A549 (cell line): ENCODE data around the gene ERP44.

Source experiments
- CEBPB ChIP-seq, 2 experiments: fragments of >200 bp in 1 of 2; sonication (Bioruptor Twin) in 1 of 2; formaldehyde crosslinking in 1 of 2; IDR thresholded peaks; 2 replicates each; pipeline ENCODE4 v1.6.1; 2012 to 2016
- HDAC2 ChIP-seq: fragments of 200-600 bp; sonication (generic); IDR thresholded peaks from 2 replicates; pipeline ENCODE4 v1.6.1; 2016
- NR3C1 ChIP-seq: fragments of >200 bp; sonication (Bioruptor Twin); formaldehyde crosslinking; IDR thresholded peaks from 3 replicates; pipeline ENCODE4 v1.6.1; 2017
- TF ChIP-seq, protein P1 (sequence below): fragments of 450-650 bp; IDR thresholded peaks from 2 replicates; pipeline ENCODE4 v1.6.1; 2014; ENCODE audit warnings: antibody characterized with exemption
- TF ChIP-seq, protein P2 (sequence below): IDR thresholded peaks from 2 replicates; pipeline ENCODE4 v1.6.1; 2012
- TF ChIP-seq, protein P3 (sequence below): fragments of >200 bp; sonication (Bioruptor Twin); formaldehyde crosslinking; IDR thresholded peaks from 3 replicates; pipeline ENCODE4 v1.5.1; 2016

DNA sequence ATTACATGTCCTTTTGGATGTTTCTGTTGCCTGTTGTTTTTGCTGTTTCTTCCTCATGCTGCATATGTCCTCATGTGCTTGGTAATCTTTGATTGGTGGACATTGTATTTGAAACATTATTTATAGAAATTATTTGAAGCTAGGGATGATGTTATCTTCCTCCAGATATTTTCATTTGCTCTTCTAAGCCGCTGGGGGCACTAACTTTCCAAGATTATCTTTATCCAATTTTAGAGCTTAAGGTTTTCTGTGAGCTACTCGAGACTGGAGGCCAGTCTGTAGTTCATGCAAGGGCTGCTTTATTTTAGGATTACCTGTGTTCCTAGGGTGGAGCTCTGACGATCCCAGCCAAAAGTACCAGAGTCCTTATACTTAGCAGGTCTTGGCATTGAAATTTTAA lies 151.4 kb downstream of the ERP44 start:
- TF ChIP-seq HDAC2: no peak
- no peak for TF ChIP-seq CEBPB (IDR thresholded peaks at IDR 0.05)
- TF ChIP-seq, protein P1, sequence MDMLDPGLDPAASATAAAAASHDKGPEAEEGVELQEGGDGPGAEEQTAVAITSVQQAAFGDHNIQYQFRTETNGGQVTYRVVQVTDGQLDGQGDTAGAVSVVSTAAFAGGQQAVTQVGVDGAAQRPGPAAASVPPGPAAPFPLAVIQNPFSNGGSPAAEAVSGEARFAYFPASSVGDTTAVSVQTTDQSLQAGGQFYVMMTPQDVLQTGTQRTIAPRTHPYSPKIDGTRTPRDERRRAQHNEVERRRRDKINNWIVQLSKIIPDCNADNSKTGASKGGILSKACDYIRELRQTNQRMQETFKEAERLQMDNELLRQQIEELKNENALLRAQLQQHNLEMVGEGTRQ: no peak
- TF ChIP-seq, protein P2, sequence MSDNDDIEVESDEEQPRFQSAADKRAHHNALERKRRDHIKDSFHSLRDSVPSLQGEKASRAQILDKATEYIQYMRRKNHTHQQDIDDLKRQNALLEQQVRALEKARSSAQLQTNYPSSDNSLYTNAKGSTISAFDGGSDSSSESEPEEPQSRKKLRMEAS: no peak
- TF ChIP-seq, protein P3, sequence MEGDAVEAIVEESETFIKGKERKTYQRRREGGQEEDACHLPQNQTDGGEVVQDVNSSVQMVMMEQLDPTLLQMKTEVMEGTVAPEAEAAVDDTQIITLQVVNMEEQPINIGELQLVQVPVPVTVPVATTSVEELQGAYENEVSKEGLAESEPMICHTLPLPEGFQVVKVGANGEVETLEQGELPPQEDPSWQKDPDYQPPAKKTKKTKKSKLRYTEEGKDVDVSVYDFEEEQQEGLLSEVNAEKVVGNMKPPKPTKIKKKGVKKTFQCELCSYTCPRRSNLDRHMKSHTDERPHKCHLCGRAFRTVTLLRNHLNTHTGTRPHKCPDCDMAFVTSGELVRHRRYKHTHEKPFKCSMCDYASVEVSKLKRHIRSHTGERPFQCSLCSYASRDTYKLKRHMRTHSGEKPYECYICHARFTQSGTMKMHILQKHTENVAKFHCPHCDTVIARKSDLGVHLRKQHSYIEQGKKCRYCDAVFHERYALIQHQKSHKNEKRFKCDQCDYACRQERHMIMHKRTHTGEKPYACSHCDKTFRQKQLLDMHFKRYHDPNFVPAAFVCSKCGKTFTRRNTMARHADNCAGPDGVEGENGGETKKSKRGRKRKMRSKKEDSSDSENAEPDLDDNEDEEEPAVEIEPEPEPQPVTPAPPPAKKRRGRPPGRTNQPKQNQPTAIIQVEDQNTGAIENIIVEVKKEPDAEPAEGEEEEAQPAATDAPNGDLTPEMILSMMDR: no peak
- TF ChIP-seq NR3C1: no peak
